Inferior parietal cortex (tissue), 1 donor: ENCODE data around the gene GOLPH3.
"Not testable (repeated sequence)": the region's sequence is repeated elsewhere in the genome, so short reads cannot be mapped to it uniquely, and the experiment has no call there.

Experiments used
- DNase-seq: peaks from one replicate; pipeline ENCODE4 v3.0.0-alpha.2; 2016; ENCODE audit errors: extremely low spot score

The GOLPH3 gene

DNA sequence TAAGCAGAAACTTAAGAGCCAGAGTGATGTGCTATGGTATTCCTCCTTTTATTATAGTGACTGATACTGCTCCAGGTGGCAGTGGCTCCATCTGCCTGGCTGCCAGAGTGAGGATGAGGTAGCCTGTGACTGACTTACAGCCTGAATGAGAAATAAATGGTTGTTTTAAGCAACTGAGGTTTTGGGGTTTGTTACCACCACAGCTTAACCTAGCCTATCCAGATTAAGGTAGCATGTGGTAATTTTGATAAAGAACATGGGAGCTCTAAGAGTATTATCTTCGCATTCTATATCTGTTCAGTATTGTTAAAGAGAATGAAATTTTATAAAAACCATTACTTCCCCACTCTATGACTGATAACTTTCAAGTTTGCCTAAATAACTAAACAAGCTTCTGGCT, 39.0 kb downstream of the GOLPH3 start:
- DNase-seq: no peak

- no peak for DNase-seq
Observed at GRCh38 chr5:32132757-32133156, 41.4 kb downstream of the GOLPH3 start.

GRCh38 chr5:32131604-32132003, 42.5 kb downstream of the GOLPH3 start:
- DNase-seq: no peak

DNA sequence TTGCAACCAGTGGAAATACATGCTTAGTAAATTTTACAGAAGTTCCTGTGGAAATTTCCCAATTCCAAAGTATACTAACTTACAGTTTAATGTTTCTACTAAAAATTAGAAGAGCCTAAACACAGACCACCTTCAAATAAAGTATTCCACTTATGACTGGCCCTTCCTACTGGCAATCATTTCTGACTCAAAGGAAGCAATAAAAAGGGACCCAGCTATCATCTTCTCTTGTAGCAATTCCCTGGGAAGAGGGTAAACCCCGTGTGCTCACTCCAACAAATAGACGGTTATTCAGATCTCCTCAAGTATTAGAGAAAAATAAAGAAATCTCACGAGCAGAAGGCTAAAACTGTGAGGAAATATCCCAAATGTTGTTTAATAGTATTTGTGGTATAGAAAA, 43.3 kb downstream of the GOLPH3 start:
- DNase-seq: no peak

- no peak for DNase-seq
Observed at GRCh38 chr5:32129074-32129598, 45.0 kb downstream of the GOLPH3 start.

GRCh38 chr5:32127711-32128110, 46.4 kb downstream of the GOLPH3 start:
- no peak for DNase-seq

GRCh38 chr5:32126691-32127090, 47.4 kb downstream of the GOLPH3 start:
- DNase-seq: no peak

GRCh38 chr5:32123889-32124676, 50.0 kb downstream of the GOLPH3 start:
- no peak for DNase-seq

GRCh38 chr5:32123058-32123805, 50.9 kb downstream of the GOLPH3 start:
- DNase-seq: no peak

DNA sequence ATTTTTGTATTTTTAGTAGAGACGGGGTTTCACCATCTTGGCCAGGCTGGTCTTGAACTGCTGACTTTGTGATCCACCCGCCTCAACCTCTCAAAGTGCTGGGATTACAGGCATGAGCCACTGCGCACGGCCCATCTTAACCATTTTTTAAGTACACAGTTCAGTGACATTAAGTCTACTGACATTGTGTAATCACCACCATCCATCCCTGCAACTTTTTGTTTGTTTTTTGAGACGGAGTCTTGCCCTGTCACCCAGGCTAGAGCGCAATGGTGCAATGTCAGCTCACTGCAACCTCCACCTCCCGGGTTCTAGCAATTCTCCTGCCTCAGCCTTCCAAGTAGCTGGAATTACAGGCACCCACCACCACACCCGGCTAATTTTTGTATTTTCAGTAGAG, 55.2 kb downstream of the GOLPH3 start:
- DNase-seq: not testable (repeated sequence)

- DNase-seq: no peak
Observed at GRCh38 chr5:32116574-32117313, 57.4 kb downstream of the GOLPH3 start.

DNA sequence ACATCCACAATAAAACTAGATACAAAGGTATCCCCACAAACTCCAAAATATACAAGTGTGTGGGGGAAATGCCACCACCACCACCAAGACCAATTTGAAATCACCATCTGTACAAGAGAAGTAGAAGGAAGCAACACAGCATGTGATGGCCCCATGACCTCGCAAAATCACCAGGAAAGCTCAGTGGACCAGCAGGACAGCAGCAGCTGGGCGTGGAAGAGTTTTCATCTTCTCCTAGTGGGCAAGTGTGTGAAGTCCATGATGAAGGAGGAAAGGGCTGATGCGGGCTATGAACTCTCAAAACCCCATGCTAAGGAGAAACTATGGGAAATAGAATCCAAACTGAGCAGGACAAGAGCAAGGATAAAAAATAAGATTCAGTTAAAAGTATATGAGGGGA, 58.1 kb downstream of the GOLPH3 start:
- no peak for DNase-seq

GRCh38 chr5:32110111-32110696, 63.9 kb downstream of the GOLPH3 start:
- DNase-seq: no peak

- no peak for DNase-seq
Observed at GRCh38 chr5:32109236-32109635, 64.9 kb downstream of the GOLPH3 start.

DNA sequence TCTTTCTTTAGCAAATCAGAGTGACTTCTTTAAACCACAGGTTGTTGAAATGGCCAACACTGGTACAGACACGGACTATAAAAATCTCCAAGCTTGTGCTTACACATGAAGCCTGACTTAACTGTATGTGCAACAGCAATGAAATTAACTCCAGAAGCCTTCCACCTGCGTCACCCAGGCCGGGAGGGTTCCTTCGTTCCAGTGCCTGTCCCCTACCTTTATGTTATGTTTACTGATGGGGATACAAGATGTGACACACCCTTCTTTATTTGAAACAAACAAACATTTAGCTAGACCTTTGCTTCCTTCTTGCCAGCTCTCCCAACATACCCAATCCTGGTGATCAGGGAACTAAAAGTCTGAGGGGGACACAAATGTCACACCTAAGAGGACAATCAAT, 66.0 kb downstream of the GOLPH3 start:
- DNase-seq: no peak

- no peak for DNase-seq
Observed at GRCh38 chr5:32107291-32107690, 66.8 kb downstream of the GOLPH3 start.

DNA sequence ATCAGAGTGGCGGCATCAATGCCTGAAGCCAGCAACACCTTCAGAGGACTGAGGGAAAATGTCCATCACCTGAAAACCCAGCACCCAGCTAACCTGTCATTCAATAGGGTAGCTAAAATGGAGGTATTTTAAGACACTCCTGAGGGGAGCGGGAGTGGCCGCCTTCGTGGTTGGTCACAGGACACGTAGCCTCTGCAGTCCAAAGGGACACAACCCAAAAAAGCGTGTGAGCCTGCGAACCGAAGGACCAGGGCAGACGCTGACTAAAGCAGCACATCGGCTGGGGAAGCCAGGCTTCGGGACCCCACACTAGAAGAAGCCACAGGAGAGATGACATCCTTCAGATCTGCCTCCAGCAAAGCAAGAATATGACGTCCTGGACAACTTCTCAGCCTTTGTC, 70.6 kb downstream of the GOLPH3 start:
- DNase-seq: no peak

- DNase-seq: no peak
Observed at GRCh38 chr5:32102254-32102986, 71.7 kb downstream of the GOLPH3 start.

DNA sequence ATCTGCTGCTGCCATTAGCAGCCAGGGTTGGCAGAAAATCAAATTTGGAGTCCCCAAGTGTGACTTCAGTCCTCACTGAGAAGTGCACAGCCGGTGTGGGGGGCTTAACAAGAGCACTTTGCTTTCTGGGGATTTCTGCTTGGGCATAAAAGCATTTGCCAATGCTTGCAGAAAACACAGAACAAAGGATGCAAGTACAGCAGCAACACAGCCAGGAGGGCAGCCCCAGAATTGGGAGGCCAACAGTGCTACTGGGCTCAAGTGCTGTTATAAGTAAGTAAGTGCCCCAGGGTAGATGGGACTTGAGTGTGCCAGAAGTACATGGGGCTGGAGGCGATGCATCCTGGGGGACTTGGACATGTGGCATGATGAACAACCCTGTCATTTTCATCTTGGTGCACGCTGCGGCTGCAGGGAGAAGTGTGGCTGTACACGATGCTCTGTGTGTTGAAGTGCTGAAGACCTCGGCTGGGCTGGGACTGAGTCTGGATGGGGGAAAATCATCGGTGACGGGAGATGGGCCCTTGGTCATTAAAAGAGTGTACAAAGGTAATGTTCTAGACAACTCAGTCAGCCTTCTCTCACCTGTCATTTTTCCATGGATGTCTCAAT, 73.3 kb downstream of the GOLPH3 start:
- no peak for DNase-seq

- peak; percentile 69 for DNase-seq
Observed at GRCh38 chr5:32100230-32100629, 73.9 kb downstream of the GOLPH3 start.
